PC-9 (cell line): ENCODE measurements around the gene RIMOC1. TPM values are rescaled to one million over a fixed set of nuclear protein-coding genes. Genes with fewer than 3 reads are reported as not detected.

Experiments
- BruUV-seq: library from RNA; stranded (reverse); fragments of 400-500 nt; replicated peaks from 2 replicates; lab custom pipeline; 2021; lab: Mats Ljungman, UMichigan
- CTCF ChIA-PET: fragments of 300-600 bp; sonication (Branson Sonifier 250); formaldehyde crosslinking; loops from one replicate; lab custom pipeline; 2022; ENCODE audit warnings: antibody characterized with exemption; lab: Charles Lee
- POLR2A ChIA-PET: fragments of 300-600 bp; sonication (Branson Sonifier 250); formaldehyde crosslinking; loops from one replicate; lab custom pipeline; 2022; ENCODE audit warnings: antibody characterized with exemption; ENCODE audit not compliant: unreplicated experiment; lab: Charles Lee
- DNase-seq, 2 experiments: peaks; one replicate each; pipeline versions ENCODE4 v3.0.0 to v3.0.0-alpha.2; 2015 to 2022; ENCODE audit warnings: mixed read lengths in 1 of 2
- H2AFZ ChIP-seq: fragments of 200-600 bp; sonication (generic); 2 replicates; pipeline ENCODE4 v1.8.1; 2017; ENCODE audit warnings: antibody characterized with exemption
- H3F3A ChIP-seq: fragments of 200-600 bp; sonication (generic); 2 replicates; pipeline ENCODE4 v1.8.1; 2017; ENCODE audit warnings: antibody characterized with exemption, mild to moderate bottlenecking, low read depth; ENCODE audit not compliant: insufficient read depth
- H3K27ac ChIP-seq: fragments of 200-600 bp; sonication (generic); 2 replicates; pipeline ENCODE4 v1.6.1; 2016; ENCODE audit warnings: mixed run types
- H3K27me3 ChIP-seq: fragments of 200-600 bp; sonication (generic); 2 replicates; pipeline ENCODE4 v1.6.1; 2016; ENCODE audit warnings: low read depth, mixed run types; ENCODE audit not compliant: insufficient read depth
- H3K36me3 ChIP-seq: fragments of 200-600 bp; sonication (generic); 2 replicates; pipeline ENCODE4 v1.6.1; 2016; ENCODE audit warnings: low read depth, mixed run types
- H3K4me1 ChIP-seq: fragments of 200-600 bp; sonication (generic); replicated peaks from 2 replicates; pipeline ENCODE4 v1.6.1; 2016; ENCODE audit warnings: mixed run types; ENCODE audit not compliant: insufficient read depth
- H3K4me2 ChIP-seq: fragments of 200-600 bp; sonication (generic); 2 replicates; pipeline ENCODE4 v1.6.1; 2017; ENCODE audit warnings: mixed run types
- H3K4me3 ChIP-seq: fragments of 200-600 bp; sonication (generic); 2 replicates; pipeline ENCODE4 v1.6.1; 2016; ENCODE audit warnings: mixed run types
- H3K79me2 ChIP-seq: fragments of 200-600 bp; sonication (generic); 2 replicates; pipeline ENCODE4 v1.6.1; 2017; ENCODE audit warnings: low read depth, mixed run types
- H3K9me2 ChIP-seq: fragments of 200-600 bp; sonication (generic); 2 replicates; pipeline ENCODE4 v1.8.1; 2017; ENCODE audit warnings: mild to moderate bottlenecking; ENCODE audit not compliant: insufficient read depth
- H3K9me3 ChIP-seq: fragments of 200-600 bp; sonication (generic); 2 replicates; pipeline ENCODE4 v1.8.1; 2016; ENCODE audit warnings: low read depth; ENCODE audit not compliant: insufficient read depth
- H4K20me1 ChIP-seq: fragments of 200-600 bp; sonication (generic); 2 replicates; pipeline ENCODE4 v1.8.1; 2017; ENCODE audit not compliant: insufficient read depth
- EZH2 ChIP-seq: fragments of 200-600 bp; sonication (generic); IDR thresholded peaks from 2 replicates; pipeline ENCODE4 v1.8.0; 2017; ENCODE audit warnings: antibody characterized with exemption, low read depth
- intact Hi-C: fragments of 100-400 bp; cut with micrococcal nuclease; formaldehyde crosslinking; loops from one replicate; pipeline ENCODE4 v1.10.0; 2022; ENCODE audit not compliant: unreplicated experiment
- total RNA-seq: library from RNA; stranded (reverse); gene quantifications from 2 replicates; pipeline ENCODE4 v1.2.3, GENCODE V29; 2021
- TF ChIP-seq, protein P1 (sequence below): fragments of 200-600 bp; sonication (generic); conservative IDR thresholded peaks from 2 replicates; pipeline ENCODE4 v1.6.1; 2017; ENCODE audit warnings: mixed run types, antibody characterized with exemption, mild to moderate bottlenecking, moderate library complexity

Gene RIMOC1
- total RNA-seq, 1 experiment from 2014 or later = 68.6 TPM

DNA sequence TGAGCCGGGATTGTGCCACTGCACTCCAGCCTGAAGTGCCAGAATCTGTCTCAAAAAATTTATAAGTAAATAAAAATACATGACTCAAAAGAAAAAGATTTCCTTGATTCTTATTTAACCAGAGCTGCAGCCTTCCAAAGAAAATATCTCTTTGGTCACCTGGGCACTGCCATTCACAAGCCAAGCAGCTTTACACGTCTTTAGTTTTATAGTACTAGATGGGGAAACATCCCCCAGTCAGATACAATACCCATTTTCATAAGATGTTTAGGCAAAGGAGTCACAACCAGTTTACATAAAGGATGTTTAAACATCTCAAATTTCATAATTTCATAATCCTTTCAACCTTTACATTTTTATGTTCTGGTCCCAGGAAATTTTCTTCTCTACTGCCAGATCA lies 20.2 kb upstream of the RIMOC1 start:
- Histone ChIP-seq H3K27me3 (no peaks in the 10 kb centered on the region), H3K27ac (no peak overlapping the region), H4K20me1 (no peaks in the 10 kb centered on the region), H3K4me3 (no peak overlapping the region), H3F3A (no peaks in the 10 kb centered on the region), H3K9me2 (no peaks in the 10 kb centered on the region), H3K36me3 (no peaks in the 10 kb centered on the region), H3K4me1 (no peaks in the 10 kb centered on the region), H3K79me2 (no peaks in the 10 kb centered on the region), H2AFZ (no peak overlapping the region), H3K4me2 (no peak overlapping the region), H3K9me3 (no peaks in the 10 kb centered on the region)
- peak in 1 of 2 experiments; percentile 72 for DNase-seq
- intact Hi-C loops = no loop called here
- ChIA-PET CTCF (no interaction called here), POLR2A (no interaction called here)
- no TSS peak for BruUV-seq
- TF ChIP-seq, protein P1, sequence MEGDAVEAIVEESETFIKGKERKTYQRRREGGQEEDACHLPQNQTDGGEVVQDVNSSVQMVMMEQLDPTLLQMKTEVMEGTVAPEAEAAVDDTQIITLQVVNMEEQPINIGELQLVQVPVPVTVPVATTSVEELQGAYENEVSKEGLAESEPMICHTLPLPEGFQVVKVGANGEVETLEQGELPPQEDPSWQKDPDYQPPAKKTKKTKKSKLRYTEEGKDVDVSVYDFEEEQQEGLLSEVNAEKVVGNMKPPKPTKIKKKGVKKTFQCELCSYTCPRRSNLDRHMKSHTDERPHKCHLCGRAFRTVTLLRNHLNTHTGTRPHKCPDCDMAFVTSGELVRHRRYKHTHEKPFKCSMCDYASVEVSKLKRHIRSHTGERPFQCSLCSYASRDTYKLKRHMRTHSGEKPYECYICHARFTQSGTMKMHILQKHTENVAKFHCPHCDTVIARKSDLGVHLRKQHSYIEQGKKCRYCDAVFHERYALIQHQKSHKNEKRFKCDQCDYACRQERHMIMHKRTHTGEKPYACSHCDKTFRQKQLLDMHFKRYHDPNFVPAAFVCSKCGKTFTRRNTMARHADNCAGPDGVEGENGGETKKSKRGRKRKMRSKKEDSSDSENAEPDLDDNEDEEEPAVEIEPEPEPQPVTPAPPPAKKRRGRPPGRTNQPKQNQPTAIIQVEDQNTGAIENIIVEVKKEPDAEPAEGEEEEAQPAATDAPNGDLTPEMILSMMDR = no peak
- no peak for TF ChIP-seq EZH2

DNA sequence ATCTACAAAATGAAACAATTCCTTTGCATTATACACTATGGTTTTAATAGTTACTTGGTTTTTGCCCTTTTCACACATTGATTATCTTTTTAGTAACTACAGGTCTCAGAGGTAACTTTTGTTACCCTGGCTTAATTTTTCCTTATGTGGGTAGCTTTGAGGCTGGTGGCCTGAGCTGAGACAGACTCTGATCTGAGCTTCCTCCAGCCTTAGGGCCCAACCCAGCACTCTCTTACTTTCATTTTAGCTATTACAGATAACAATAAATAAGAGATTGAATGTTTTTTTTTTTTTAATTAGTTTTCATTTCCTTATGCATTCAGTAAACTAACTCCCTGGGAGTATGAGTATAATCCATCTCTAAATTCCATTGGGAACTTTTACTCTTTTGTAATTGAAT lies 18.9 kb upstream of the RIMOC1 start:
- TF ChIP-seq, protein P1 = no peak
- no peak for TF ChIP-seq EZH2
- Histone ChIP-seq H3K27ac (no peak overlapping the region), H3K9me3 (no peaks in the 10 kb centered on the region), H3K4me3 (no peak overlapping the region), H4K20me1 (no peaks in the 10 kb centered on the region), H3F3A (no peaks in the 10 kb centered on the region), H2AFZ (no peak overlapping the region), H3K4me1 (no peaks in the 10 kb centered on the region), H3K36me3 (no peaks in the 10 kb centered on the region), H3K9me2 (no peaks in the 10 kb centered on the region), H3K4me2 (no peak overlapping the region), H3K79me2 (no peaks in the 10 kb centered on the region), H3K27me3 (no peaks in the 10 kb centered on the region)
- no peak for DNase-seq
- CTCF ChIA-PET = no interaction called here
- no TSS peak for BruUV-seq
- POLR2A ChIA-PET = no interaction called here
- intact Hi-C loops = no loop called here

DNA sequence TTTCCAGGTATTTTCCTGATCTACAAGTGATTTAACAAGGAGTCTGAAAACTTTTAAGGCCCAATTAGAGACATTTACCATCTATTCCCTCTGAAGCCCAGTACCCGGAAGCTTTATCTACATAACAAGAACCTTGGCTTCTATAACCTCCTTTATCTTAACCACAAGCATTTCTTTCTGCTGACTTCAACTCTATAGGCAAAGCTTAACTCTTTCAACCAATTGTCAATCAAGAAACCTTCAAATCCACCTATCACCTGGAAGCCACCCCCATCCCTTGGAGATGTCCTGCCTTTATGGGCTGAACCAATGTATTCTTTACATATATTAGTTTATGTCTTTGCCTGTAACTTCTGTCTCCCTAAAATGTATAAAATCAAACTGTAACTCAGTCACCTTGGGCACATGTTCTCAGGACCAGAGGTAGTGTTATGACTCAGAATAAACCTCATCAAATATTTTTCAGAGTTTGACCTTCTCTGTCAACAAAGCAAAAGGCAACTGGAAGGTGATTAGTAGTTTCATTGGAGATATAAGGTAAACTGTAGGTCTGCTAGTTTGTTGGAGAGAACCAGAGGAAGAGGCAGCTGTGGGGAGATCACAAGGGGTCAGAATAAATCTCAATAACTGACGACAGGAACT lies 13.0 kb upstream of the RIMOC1 start:
- DNase-seq = peak in 1 of 2 experiments; percentile 66
- TF ChIP-seq, protein P1 = no peak
- no peak for TF ChIP-seq EZH2
- H3K27ac ChIP-seq = no peak overlapping the region
- no peaks in the 10 kb centered on the region for H3K9me3 ChIP-seq
- peaks cover 5% of the 10 kb centered on the region; the same call in 1 of the 2 replicates for H3K4me1 ChIP-seq
- H3K4me2 ChIP-seq = no peak overlapping the region
- H3K79me2 ChIP-seq = no peaks in the 10 kb centered on the region
- no peaks in the 10 kb centered on the region for H3K9me2 ChIP-seq
- BruUV-seq = no TSS peak
- no peak overlapping the region for H3K4me3 ChIP-seq
- H2AFZ ChIP-seq = 0 out of 2 replicates have a peak overlapping the region, but pooled peaks have one; percentile 10
- no peaks in the 10 kb centered on the region for H3K36me3 ChIP-seq
- intact Hi-C loops = no loop called here
- no peaks in the 10 kb centered on the region for H3F3A ChIP-seq
- no peaks in the 10 kb centered on the region for H4K20me1 ChIP-seq
- H3K27me3 ChIP-seq = peaks cover 6% of the 10 kb centered on the region; the same call in 1 of the 2 replicates
- CTCF ChIA-PET = interaction anchor here (0.6 kb wide), 1 partner anchor 293 kb away, joined by 3 read pairs; no protein-coding TSS in a partner anchor
- POLR2A ChIA-PET = no interaction called here
